WI38 (cell line): ENCODE measurements around the gene GSTCD.

Experiments
- H3K4me3 ChIP-seq: 2 replicates; pipeline ENCODE4 v1.5.1; 2011; ENCODE audit warnings: low read depth, mild to moderate bottlenecking, control low read depth, low read length
- TF ChIP-seq, protein P1 (sequence below): IDR thresholded peaks from 2 replicates; pipeline ENCODE4 v1.5.1; 2012; ENCODE audit warnings: low read depth, mild to moderate bottlenecking, control low read depth, low read length

The GSTCD gene

DNA sequence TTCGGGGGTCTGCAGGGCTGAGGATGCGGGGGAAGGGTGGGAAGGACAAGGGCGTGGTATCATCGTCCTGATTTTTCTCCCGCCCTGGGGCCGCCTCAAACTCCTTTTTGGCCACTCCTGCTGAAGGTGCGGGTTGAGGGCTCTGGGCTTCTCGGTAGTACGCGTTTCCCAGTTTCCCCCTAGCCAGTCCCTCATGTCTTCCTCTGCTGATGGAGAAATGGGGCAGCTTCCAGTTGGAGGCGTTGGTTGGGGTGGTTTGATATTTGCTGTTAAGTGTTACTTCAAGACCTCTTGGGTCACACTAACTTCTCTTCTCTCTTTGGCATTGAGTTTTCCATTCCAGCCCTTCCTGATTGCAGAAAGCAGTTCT is 482 bp downstream of the GSTCD start:
- H3K4me3 ChIP-seq = peak overlapping the region; percentile 94
- TF ChIP-seq, protein P1, sequence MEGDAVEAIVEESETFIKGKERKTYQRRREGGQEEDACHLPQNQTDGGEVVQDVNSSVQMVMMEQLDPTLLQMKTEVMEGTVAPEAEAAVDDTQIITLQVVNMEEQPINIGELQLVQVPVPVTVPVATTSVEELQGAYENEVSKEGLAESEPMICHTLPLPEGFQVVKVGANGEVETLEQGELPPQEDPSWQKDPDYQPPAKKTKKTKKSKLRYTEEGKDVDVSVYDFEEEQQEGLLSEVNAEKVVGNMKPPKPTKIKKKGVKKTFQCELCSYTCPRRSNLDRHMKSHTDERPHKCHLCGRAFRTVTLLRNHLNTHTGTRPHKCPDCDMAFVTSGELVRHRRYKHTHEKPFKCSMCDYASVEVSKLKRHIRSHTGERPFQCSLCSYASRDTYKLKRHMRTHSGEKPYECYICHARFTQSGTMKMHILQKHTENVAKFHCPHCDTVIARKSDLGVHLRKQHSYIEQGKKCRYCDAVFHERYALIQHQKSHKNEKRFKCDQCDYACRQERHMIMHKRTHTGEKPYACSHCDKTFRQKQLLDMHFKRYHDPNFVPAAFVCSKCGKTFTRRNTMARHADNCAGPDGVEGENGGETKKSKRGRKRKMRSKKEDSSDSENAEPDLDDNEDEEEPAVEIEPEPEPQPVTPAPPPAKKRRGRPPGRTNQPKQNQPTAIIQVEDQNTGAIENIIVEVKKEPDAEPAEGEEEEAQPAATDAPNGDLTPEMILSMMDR = no peak

GRCh38 chr4:105710012-105710600 is 1.5 kb downstream of the GSTCD start:
- TF ChIP-seq, protein P1 = no peak
- peak overlapping the region; percentile 94 for H3K4me3 ChIP-seq

DNA sequence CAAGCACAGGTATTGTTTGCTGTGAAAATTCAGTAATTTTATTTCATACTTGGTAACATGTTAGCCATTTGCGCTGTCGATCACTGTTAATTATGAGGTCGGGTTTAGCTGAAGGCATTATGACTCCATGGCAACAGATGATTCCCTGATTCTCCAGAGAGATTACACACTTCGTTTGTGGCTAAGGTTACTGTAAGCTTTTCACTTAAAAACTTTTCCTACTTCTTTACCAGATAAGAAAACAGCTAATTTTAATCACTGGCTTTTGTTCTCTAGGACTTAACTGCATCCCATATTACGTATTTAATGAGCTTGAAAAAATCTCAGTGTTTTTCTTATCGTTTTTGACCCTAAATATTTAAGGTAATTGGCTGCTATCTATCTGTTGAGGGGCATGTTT is 2.1 kb downstream of the GSTCD start:
- no peak overlapping the region for H3K4me3 ChIP-seq

GRCh38 chr4:105712766-105713165 is 4.2 kb downstream of the GSTCD start:
- TF ChIP-seq, protein P1 = no peak
- no peak overlapping the region for H3K4me3 ChIP-seq

More for the DNA sequence above, 2.1 kb downstream of the GSTCD start:
- TF ChIP-seq, protein P1 = no peak

GRCh38 chr4:105714071-105714521 is 5.5 kb downstream of the GSTCD start:
- peak overlapping the region; percentile 7; the same call in 1 of the 2 replicates for H3K4me3 ChIP-seq

GRCh38 chr4:105714932-105715331 is 6.3 kb downstream of the GSTCD start:
- TF ChIP-seq, protein P1 = no peak
- H3K4me3 ChIP-seq = no peak overlapping the region

More at GRCh38 chr4:105714071-105714521, 5.5 kb downstream of the GSTCD start:
- TF ChIP-seq, protein P1 = no peak

DNA sequence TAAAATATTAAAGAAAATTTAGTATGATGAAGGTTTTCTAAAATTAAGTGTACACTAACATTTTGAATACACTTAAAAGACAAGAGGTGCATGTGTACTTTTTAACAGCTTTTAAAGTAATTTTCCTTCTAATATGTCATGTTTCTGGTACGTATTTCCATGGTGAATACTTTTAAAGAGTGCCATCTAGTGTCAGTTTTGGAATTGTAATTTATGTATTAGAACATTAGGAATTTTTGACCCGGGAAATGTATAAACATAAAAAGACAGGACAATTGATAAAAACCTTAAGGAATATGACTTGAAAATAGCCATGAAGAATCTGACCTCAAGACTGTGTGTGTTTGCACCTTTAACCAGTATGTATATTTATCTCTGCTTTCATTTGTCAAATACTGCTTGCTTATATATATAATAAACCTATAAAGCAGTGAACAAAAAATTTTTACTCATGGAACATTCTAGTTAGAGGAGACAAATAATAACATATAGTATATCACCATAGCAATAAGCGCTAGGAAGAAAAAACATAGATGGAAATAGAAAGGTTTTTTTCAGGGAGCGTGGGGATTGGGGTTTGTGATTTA is 7.2 kb downstream of the GSTCD start:
- H3K4me3 ChIP-seq = no peak overlapping the region
- TF ChIP-seq, protein P1 = peak; percentile 22; the same call in 1 of the 2 replicates
